WTC11 (cell line): ENCODE measurements around the gene HERC5. TPM values are rescaled to one million over a fixed set of nuclear protein-coding genes. Genes with fewer than 3 reads are reported as not detected.

ENCODE experiments used
- ATAC-seq: fragments of 200-7000 bp; cut with Tn5 transposase; 2 replicates; pipeline ENCODE4 v1.10.0; 2021; ENCODE audit warnings: mild to moderate bottlenecking, moderate library complexity
- CTCF ChIA-PET: fragments of 300-600 bp; sonication (Branson Sonifier 250); formaldehyde crosslinking; loops from one replicate; lab custom pipeline; 2021; ENCODE audit warnings: antibody characterized with exemption; lab: Charles Lee
- POLR2A ChIA-PET: fragments of 350-600 bp; sonication (Branson Sonifier 250); formaldehyde crosslinking; loops from one replicate; lab custom pipeline; 2021; ENCODE audit warnings: antibody characterized with exemption; lab: Charles Lee
- DNase-seq: peaks from one replicate; pipeline ENCODE4 v3.0.0; 2021; ENCODE audit warnings: low spot score
- H3K27ac Mint-ChIP-seq: 2 replicates; pipeline ENCODE4 v1.8.0; 2021; ENCODE audit warnings: mixed read lengths
- H3K27me3 Mint-ChIP-seq: 2 replicates; pipeline ENCODE4 v1.8.0; 2021; ENCODE audit warnings: low read depth, mild to moderate bottlenecking, moderate library complexity, mixed read lengths
- H3K36me3 Mint-ChIP-seq: 2 replicates; pipeline ENCODE4 v1.8.0; 2021; ENCODE audit warnings: mixed read lengths
- H3K4me1 Mint-ChIP-seq: 2 replicates; pipeline ENCODE4 v1.8.0; 2022; ENCODE audit warnings: mixed read lengths
- H3K4me3 Mint-ChIP-seq: 2 replicates; pipeline ENCODE4 v1.8.0; 2021; ENCODE audit warnings: mild to moderate bottlenecking, moderate library complexity, mixed read lengths
- H3K9me3 Mint-ChIP-seq: 2 replicates; pipeline ENCODE4 v1.8.0; 2021; ENCODE audit warnings: mixed read lengths
- AFF4 ChIP-seq: sonication (generic); formaldehyde crosslinking; IDR thresholded peaks from 2 replicates; pipeline ENCODE4 v1.8.1; 2023; ENCODE audit warnings: mild to moderate bottlenecking, missing genetic modification reagents, borderline replicate concordance
- AR ChIP-seq: fragments of 250-450 bp; sonication (Bioruptor Pico); IDR thresholded peaks from 2 replicates; pipeline ENCODE4 v1.9.0; 2021; ENCODE audit warnings: mild to moderate bottlenecking
- ATF2 ChIP-seq: sonication (generic); formaldehyde crosslinking; IDR thresholded peaks from 2 replicates; pipeline ENCODE4 v1.8.1; 2022; ENCODE audit warnings: low read depth, missing genetic modification reagents, borderline replicate concordance
- CBFB ChIP-seq: sonication (generic); formaldehyde crosslinking; IDR thresholded peaks from 2 replicates; pipeline ENCODE4 v1.8.1; 2022; ENCODE audit warnings: mild to moderate bottlenecking, low read depth, missing genetic modification reagents
- E2F5 ChIP-seq: sonication (generic); formaldehyde crosslinking; IDR thresholded peaks from 2 replicates; pipeline ENCODE4 v1.8.1; 2022; ENCODE audit warnings: mild to moderate bottlenecking, moderate library complexity, missing genetic modification reagents
- FOXK1 ChIP-seq: sonication (generic); formaldehyde crosslinking; IDR thresholded peaks from 2 replicates; pipeline ENCODE4 v1.8.0; 2022; ENCODE audit warnings: mild to moderate bottlenecking, moderate library complexity, missing genetic modification reagents
- FOXP1 ChIP-seq: sonication (generic); formaldehyde crosslinking; IDR thresholded peaks from 2 replicates; pipeline ENCODE4 v1.8.0; 2022; ENCODE audit warnings: missing genetic modification reagents, mild to moderate bottlenecking, moderate library complexity, borderline replicate concordance
- GTF2I ChIP-seq: fragments of 250-450 bp; sonication (Bioruptor Pico); conservative IDR thresholded peaks from 2 replicates; pipeline ENCODE4 v1.4.0; 2021; ENCODE audit warnings: mild to moderate bottlenecking
- HMGA2 ChIP-seq: fragments of 250-450 bp; sonication (Bioruptor Pico); IDR thresholded peaks from 2 replicates; pipeline ENCODE4 v1.4.0; 2021; ENCODE audit warnings: mild to moderate bottlenecking, moderate library complexity
- HMGXB4 ChIP-seq: sonication (generic); formaldehyde crosslinking; IDR thresholded peaks from 2 replicates; pipeline ENCODE4 v1.8.1; 2023; ENCODE audit warnings: mild to moderate bottlenecking, moderate library complexity, missing genetic modification reagents
- JAZF1 ChIP-seq: fragments of 250-450 bp; sonication (Bioruptor Pico); IDR thresholded peaks from 2 replicates; pipeline ENCODE4 v1.9.0; 2021; ENCODE audit warnings: moderate library complexity, mild to moderate bottlenecking, inconsistent platforms
- NFE2L1 ChIP-seq: sonication (generic); formaldehyde crosslinking; IDR thresholded peaks from 2 replicates; pipeline ENCODE4 v1.8.1; 2023; ENCODE audit warnings: missing genetic modification reagents
- NR1H2 ChIP-seq: sonication (generic); formaldehyde crosslinking; IDR thresholded peaks from 2 replicates; pipeline ENCODE4 v1.9.0; 2021; ENCODE audit warnings: mild to moderate bottlenecking, moderate library complexity, missing genetic modification reagents
- SMAD4 ChIP-seq: sonication (generic); formaldehyde crosslinking; IDR thresholded peaks from 2 replicates; pipeline ENCODE4 v1.8.0; 2022; ENCODE audit warnings: mild to moderate bottlenecking, missing genetic modification reagents
- SP1 ChIP-seq: sonication (generic); formaldehyde crosslinking; conservative IDR thresholded peaks from 2 replicates; pipeline ENCODE4 v1.8.1; 2022; ENCODE audit warnings: missing genetic modification reagents
- TCF7 ChIP-seq: sonication (generic); formaldehyde crosslinking; IDR thresholded peaks from 2 replicates; pipeline ENCODE4 v1.8.0; 2022; ENCODE audit warnings: mild to moderate bottlenecking, low read depth, missing genetic modification reagents, moderate library complexity
- TEAD4 ChIP-seq: sonication (generic); formaldehyde crosslinking; IDR thresholded peaks from 2 replicates; pipeline ENCODE4 v1.8.0; 2022; ENCODE audit warnings: mild to moderate bottlenecking, missing genetic modification reagents
- TP53 ChIP-seq: sonication (generic); formaldehyde crosslinking; IDR thresholded peaks from 2 replicates; pipeline ENCODE4 v1.8.1; 2023; ENCODE audit warnings: mild to moderate bottlenecking, missing genetic modification reagents
- USF1 ChIP-seq: sonication (generic); formaldehyde crosslinking; IDR thresholded peaks from 2 replicates; pipeline ENCODE4 v1.8.0; 2022; ENCODE audit warnings: mild to moderate bottlenecking, missing genetic modification reagents
- ZNF396 ChIP-seq: fragments of 250-450 bp; sonication (Bioruptor Pico); IDR thresholded peaks from 2 replicates; pipeline ENCODE4 v1.8.0; 2021; ENCODE audit warnings: mild to moderate bottlenecking, moderate library complexity, borderline replicate concordance
- ZNF512 ChIP-seq: sonication (generic); formaldehyde crosslinking; IDR thresholded peaks from 2 replicates; pipeline ENCODE4 v1.8.1; 2022; ENCODE audit warnings: missing genetic modification reagents, borderline replicate concordance
- total RNA-seq: library from RNA; stranded (reverse); gene quantifications from 3 replicates; pipeline ENCODE4 v1.2.3, GENCODE V29; 2021

Gene HERC5
- total RNA-seq, 1 experiment from 2014 or later = 14.3 TPM

GRCh38 chr4:88452912-88453311 is 4.0 kb upstream of the HERC5 start (continued):
- TF ChIP-seq NFE2L1 = no peak
- TF ChIP-seq ZNF396 (CRISPR knock-in tag) = no peak
- TF ChIP-seq E2F5 = no peak
- TF ChIP-seq TEAD4 (CRISPR knock-in tag) = no peak
- TF ChIP-seq HMGA2 (CRISPR knock-in tag) = no peak
- no peak for TF ChIP-seq FOXP1 (CRISPR knock-in tag)

GRCh38 chr4:88457307-88458103 is 586 bp downstream of the HERC5 start:
- Mint-ChIP-seq H3K4me3 (peak overlapping the region; percentile 90), H3K36me3 (peaks cover 14% of the 10 kb centered on the region), H3K9me3 (peaks cover 10% of the 10 kb centered on the region), H3K4me1 (peaks cover 27% of the 10 kb centered on the region), H3K27ac (no peak overlapping the region), H3K27me3 (peaks cover 29% of the 10 kb centered on the region)
- ChIA-PET POLR2A (interaction anchor here (0.7 to 1.7 kb wide), 8 partner anchors 9 to 174 kb away, joined by 3 to 9 read pairs (median 3); partner anchors contain the start of genes HERC6, PPM1K and PYURF), CTCF (interaction anchor here (0.6 to 4.1 kb wide), 18 partner anchors 9 to 424 kb away, joined by 3 to 25 read pairs (median 4); partner anchors contain the start of genes HERC6, PPM1K and PYURF)
- ATAC-seq = peak; percentile 61
- DNase-seq = peak; percentile 64
- TF ChIP-seq TP53 (CRISPR knock-in tag) (no peak; the same call in 1 of the 2 replicates), TEAD4 (CRISPR knock-in tag) (0 out of 2 replicates have a peak, but pooled peaks have one; percentile 9), ZNF512 (CRISPR knock-in tag) (no peak), TCF7 (CRISPR knock-in tag) (no peak), FOXK1 (CRISPR knock-in tag) (no peak), ZNF396 (CRISPR knock-in tag) (no peak), AR (CRISPR knock-in tag) (no peak), USF1 (CRISPR knock-in tag) (no peak), GTF2I (CRISPR knock-in tag) (no peak), JAZF1 (CRISPR knock-in tag) (no peak), NR1H2 (CRISPR knock-in tag) (no peak), CBFB (CRISPR knock-in tag) (no peak), ATF2 (CRISPR knock-in tag) (no peak), HMGA2 (CRISPR knock-in tag) (no peak), HMGXB4 (CRISPR knock-in tag) (peak; percentile 73), SP1 (no peak; the same call in 1 of the 2 replicates), SMAD4 (CRISPR knock-in tag) (no peak), AFF4 (CRISPR knock-in tag) (no peak)
